Measurements from ENCODE around the gene PITHD1.

DNA sequence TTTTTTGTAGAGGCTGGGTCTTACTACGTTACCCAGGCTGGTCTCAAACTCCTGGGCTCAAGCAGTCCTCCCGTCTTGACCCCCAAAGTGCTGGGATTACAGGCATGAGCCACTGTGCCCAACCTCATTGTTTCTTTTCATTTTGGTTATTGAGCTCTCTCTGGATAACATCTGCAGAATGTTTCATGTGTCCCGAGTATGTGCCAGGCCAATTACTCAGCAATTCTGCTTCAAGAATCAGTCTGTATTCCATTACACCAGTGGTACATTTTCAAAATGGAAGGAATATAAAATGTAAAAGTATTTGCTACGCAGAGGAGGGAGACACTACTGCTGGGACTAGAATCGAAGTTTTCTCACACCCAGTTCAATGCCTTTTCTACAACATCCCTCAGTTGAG, 36.6 kb upstream of the PITHD1 start:
- TF ChIP-seq YY1 (IDR thresholded peaks at IDR 0.05; ENCODE audit: low read depth) (no peak), RAD21 (IDR thresholded peaks at IDR 0.05; ENCODE audit: low read depth) (no peak), FOXM1 (IDR thresholded peaks at IDR 0.05; ENCODE audit: borderline replicate concordance, low read depth) (no peak), TCF12 (IDR thresholded peaks at IDR 0.05; ENCODE audit: low read depth) (no peak), EP300 (IDR thresholded peaks at IDR 0.05; ENCODE audit: borderline replicate concordance) (no peak), CREB1 (IDR thresholded peaks at IDR 0.05; ENCODE audit: low read depth) (no peak), CEBPB (IDR thresholded peaks at IDR 0.05) (no peak), TEAD4 (IDR thresholded peaks at IDR 0.05) (no peak), TAF1 (IDR thresholded peaks at IDR 0.05; ENCODE audit: low read depth) (no peak), EGR1 (IDR thresholded peaks at IDR 0.05) (no peak), ZBTB7A (IDR thresholded peaks at IDR 0.05; ENCODE audit: low read depth) (no peak)
- TF ChIP-seq, protein P1, sequence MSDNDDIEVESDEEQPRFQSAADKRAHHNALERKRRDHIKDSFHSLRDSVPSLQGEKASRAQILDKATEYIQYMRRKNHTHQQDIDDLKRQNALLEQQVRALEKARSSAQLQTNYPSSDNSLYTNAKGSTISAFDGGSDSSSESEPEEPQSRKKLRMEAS (IDR thresholded peaks at IDR 0.05) = no peak
- TF ChIP-seq, protein P2, sequence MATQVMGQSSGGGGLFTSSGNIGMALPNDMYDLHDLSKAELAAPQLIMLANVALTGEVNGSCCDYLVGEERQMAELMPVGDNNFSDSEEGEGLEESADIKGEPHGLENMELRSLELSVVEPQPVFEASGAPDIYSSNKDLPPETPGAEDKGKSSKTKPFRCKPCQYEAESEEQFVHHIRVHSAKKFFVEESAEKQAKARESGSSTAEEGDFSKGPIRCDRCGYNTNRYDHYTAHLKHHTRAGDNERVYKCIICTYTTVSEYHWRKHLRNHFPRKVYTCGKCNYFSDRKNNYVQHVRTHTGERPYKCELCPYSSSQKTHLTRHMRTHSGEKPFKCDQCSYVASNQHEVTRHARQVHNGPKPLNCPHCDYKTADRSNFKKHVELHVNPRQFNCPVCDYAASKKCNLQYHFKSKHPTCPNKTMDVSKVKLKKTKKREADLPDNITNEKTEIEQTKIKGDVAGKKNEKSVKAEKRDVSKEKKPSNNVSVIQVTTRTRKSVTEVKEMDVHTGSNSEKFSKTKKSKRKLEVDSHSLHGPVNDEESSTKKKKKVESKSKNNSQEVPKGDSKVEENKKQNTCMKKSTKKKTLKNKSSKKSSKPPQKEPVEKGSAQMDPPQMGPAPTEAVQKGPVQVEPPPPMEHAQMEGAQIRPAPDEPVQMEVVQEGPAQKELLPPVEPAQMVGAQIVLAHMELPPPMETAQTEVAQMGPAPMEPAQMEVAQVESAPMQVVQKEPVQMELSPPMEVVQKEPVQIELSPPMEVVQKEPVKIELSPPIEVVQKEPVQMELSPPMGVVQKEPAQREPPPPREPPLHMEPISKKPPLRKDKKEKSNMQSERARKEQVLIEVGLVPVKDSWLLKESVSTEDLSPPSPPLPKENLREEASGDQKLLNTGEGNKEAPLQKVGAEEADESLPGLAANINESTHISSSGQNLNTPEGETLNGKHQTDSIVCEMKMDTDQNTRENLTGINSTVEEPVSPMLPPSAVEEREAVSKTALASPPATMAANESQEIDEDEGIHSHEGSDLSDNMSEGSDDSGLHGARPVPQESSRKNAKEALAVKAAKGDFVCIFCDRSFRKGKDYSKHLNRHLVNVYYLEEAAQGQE (IDR thresholded peaks at IDR 0.05; ENCODE audit: low read depth) = no peak
- TF ChIP-seq, protein P3, sequence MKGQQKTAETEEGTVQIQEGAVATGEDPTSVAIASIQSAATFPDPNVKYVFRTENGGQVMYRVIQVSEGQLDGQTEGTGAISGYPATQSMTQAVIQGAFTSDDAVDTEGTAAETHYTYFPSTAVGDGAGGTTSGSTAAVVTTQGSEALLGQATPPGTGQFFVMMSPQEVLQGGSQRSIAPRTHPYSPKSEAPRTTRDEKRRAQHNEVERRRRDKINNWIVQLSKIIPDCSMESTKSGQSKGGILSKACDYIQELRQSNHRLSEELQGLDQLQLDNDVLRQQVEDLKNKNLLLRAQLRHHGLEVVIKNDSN (IDR thresholded peaks at IDR 0.05) = no peak

Data from Ishikawa (cell line).